SU-DHL-6 (cell line): Measurements from ENCODE around the gene LRRK2.

Experiments used
- CTCF ChIP-seq: fragments of 200-600 bp; sonication (generic); IDR thresholded peaks from one replicate; pipeline ENCODE4 v1.5.1; 2017; ENCODE audit warnings: antibody characterized with exemption, mild to moderate bottlenecking, low read length, moderate library complexity; ENCODE audit not compliant: insufficient read depth, poor library complexity, severe bottlenecking
- EZH2phosphoT487 ChIP-seq: fragments of 200-600 bp; sonication (generic), shearing (Covaris generic); conservative IDR thresholded peaks from 2 replicates; pipeline ENCODE4 v1.6.1; 2018; ENCODE audit warnings: mild to moderate bottlenecking, antibody characterized with exemption, low read length, moderate library complexity, mixed read lengths

GRCh38 chr12:40300490-40300889 is 75.7 kb downstream of the LRRK2 start:
- TF ChIP-seq CTCF (no peak), EZH2phosphoT487 (no peak)
